GM10248 (cell line): ENCODE data around the gene PRKCA.
"Not testable (repeated sequence)": the region's sequence is repeated elsewhere in the genome, so short reads cannot be mapped to it uniquely, and the experiment has no call there.

ENCODE experiments used
- CTCF ChIA-PET: fragments of 300-600 bp; sonication (Branson Sonifier 250); formaldehyde crosslinking; extraction: SDS; loops from one replicate; lab custom pipeline; 2021; ENCODE audit warnings: antibody characterized with exemption; lab: Yijun Ruan, JAX
- POLR2A ChIA-PET: fragments of 350-650 bp; sonication (Branson Sonifier 250); formaldehyde crosslinking; extraction: SDS; loops from one replicate; lab custom pipeline; 2020; ENCODE audit warnings: antibody characterized with exemption; lab: Yijun Ruan, JAX
- DNase-seq: peaks from one replicate; pipeline ENCODE4 v3.0.0; 2012; ENCODE audit errors: extremely low spot score
- CTCF ChIP-seq: IDR thresholded peaks from 2 replicates; pipeline ENCODE4 v1.5.1; 2012; ENCODE audit warnings: mild to moderate bottlenecking, low read depth; ENCODE audit errors: extremely low read depth, missing control alignments, control extremely low read depth

The PRKCA gene

DNA sequence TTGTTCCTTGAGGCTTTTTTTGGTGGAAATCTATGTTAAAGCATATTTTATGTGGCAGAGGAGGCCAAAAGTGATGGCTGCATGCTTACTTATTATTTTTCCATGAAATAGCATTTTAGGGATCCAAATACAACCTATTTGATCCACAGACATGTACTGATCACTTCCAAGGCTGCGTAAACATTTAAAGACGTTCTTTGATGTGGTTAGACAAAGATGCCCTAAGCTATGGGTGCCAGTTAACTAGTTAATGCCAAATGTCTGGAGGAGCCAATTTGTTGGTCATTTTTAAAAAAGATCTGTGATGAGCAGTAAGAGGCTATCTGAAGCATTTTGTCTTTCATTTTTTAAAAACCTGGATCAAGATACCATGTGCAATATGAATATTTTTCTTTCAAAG, 17.3 kb upstream of the PRKCA start:
- no peak for TF ChIP-seq CTCF
- POLR2A ChIA-PET: no interaction called here
- DNase-seq: no peak
- CTCF ChIA-PET: no interaction called here

GRCh38 chr17:66287911-66288310, 14.5 kb upstream of the PRKCA start:
- ChIA-PET CTCF (interaction anchor here (1.1 kb wide), 1 partner anchor 11 kb away, joined by 4 read pairs; no protein-coding TSS in a partner anchor), POLR2A (no interaction called here)

GRCh38 chr17:66290101-66290722, 12.2 kb upstream of the PRKCA start:
- no peak for DNase-seq
- POLR2A ChIA-PET: interaction anchor here (0.6 kb wide), 1 partner anchor 9 kb away, joined by 5 read pairs; no protein-coding TSS in a partner anchor
- CTCF ChIA-PET: no interaction called here
- peak; percentile 8 for TF ChIP-seq CTCF

More at GRCh38 chr17:66287911-66288310, 14.5 kb upstream of the PRKCA start:
- no peak for TF ChIP-seq CTCF
- DNase-seq: no peak

GRCh38 chr17:66292353-66292752, 10.1 kb upstream of the PRKCA start:
- no peak for DNase-seq
- POLR2A ChIA-PET: no interaction called here
- no peak for TF ChIP-seq CTCF
- CTCF ChIA-PET: no interaction called here

GRCh38 chr17:66296289-66296725, 6.1 kb upstream of the PRKCA start:
- TF ChIP-seq CTCF: no peak
- ChIA-PET POLR2A (no interaction called here), CTCF (interaction anchor here (0.8 to 1.2 kb wide), 2 partner anchors 10 to 270 kb away, joined by 3 to 4 read pairs; no protein-coding TSS in a partner anchor)
- no peak for DNase-seq

DNA sequence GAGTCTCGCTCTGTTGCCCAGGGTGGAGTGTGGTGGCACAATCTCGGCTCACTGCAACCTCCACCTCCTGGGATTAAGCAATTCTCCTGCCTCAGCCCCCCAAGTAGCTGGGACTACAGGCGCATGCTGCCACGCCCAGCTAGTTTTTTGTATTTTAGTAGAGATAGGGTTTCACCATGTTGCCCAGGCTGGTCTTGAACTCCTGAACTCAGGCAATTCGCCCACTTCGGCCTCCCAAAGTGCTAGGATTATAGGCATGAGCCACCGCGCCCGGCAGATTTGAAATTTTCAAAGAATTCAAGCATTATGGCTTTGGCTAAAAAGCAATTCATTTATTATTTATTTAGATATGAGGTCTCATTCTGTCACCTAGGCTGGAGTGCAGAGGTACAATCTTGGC, 5.0 kb upstream of the PRKCA start:
- CTCF ChIA-PET, DNase-seq, POLR2A ChIA-PET: not testable (repeated sequence)

- POLR2A ChIA-PET: interaction anchor here (0.5 kb wide), 1 partner anchor 10 kb away, joined by 5 read pairs; no protein-coding TSS in a partner anchor
- CTCF ChIA-PET: interaction anchor here (1.1 to 2.0 kb wide), 3 partner anchors 11 to 267 kb away, joined by 3 to 7 read pairs (median 4); no protein-coding TSS in a partner anchor
- no peak for TF ChIP-seq CTCF
- no peak for DNase-seq
These were observed 2.7 kb upstream of the PRKCA start for GRCh38 chr17:66299711-66300110.
